ELR (cell line): Measurements from ENCODE around the gene BCL2L14.

Experiments
- DNase-seq: peaks from one replicate; pipeline ENCODE4 v3.0.0-alpha.2; 2015; ENCODE audit warnings: low read depth

The BCL2L14 gene

GRCh38 chr12:12070674-12071656 is at the start of gene BCL2L14:
TSS of gene BCL2L14 (plus strand) at chr12:12070939. CDS start at chr12:12079306, 8,367 bp downstream.
- DNase-seq = no peak

- DNase-seq = no peak
These were observed 48.3 kb upstream of the BCL2L14 start for GRCh38 chr12:12022306-12022936.

- no peak for DNase-seq
These were observed 47.3 kb upstream of the BCL2L14 start for GRCh38 chr12:12023456-12023855.

- no peak for DNase-seq
These were observed 45.6 kb upstream of the BCL2L14 start for GRCh38 chr12:12024911-12025682.

GRCh38 chr12:12025799-12026386 is 44.8 kb upstream of the BCL2L14 start:
- DNase-seq = no peak

GRCh38 chr12:12028668-12029402 is 41.9 kb upstream of the BCL2L14 start:
- DNase-seq = no peak

GRCh38 chr12:12029653-12030052 is 41.1 kb upstream of the BCL2L14 start:
- DNase-seq = no peak

GRCh38 chr12:12032260-12032791 is 38.4 kb upstream of the BCL2L14 start:
- no peak for DNase-seq

GRCh38 chr12:12032851-12033797 is 37.6 kb upstream of the BCL2L14 start:
- DNase-seq = peak; percentile 84

GRCh38 chr12:12033824-12034223 is 36.9 kb upstream of the BCL2L14 start:
- no peak for DNase-seq

GRCh38 chr12:12034344-12034743 is 36.4 kb upstream of the BCL2L14 start:
- no peak for DNase-seq

GRCh38 chr12:12035229-12035628 is 35.5 kb upstream of the BCL2L14 start:
- DNase-seq = no peak

- DNase-seq = no peak
These were observed 33.8 kb upstream of the BCL2L14 start for GRCh38 chr12:12036901-12037300.

GRCh38 chr12:12039897-12040296 is 30.8 kb upstream of the BCL2L14 start:
- no peak for DNase-seq

GRCh38 chr12:12046401-12046800 is 24.3 kb upstream of the BCL2L14 start:
- no peak for DNase-seq

- DNase-seq = no peak
These were observed 23.1 kb upstream of the BCL2L14 start for GRCh38 chr12:12047682-12048081.

GRCh38 chr12:12048266-12048665 is 22.5 kb upstream of the BCL2L14 start:
- DNase-seq = no peak

GRCh38 chr12:12048714-12049113 is 22.0 kb upstream of the BCL2L14 start:
- no peak for DNase-seq

- DNase-seq = no peak
These were observed 19.1 kb upstream of the BCL2L14 start for GRCh38 chr12:12051668-12052067.

GRCh38 chr12:12054993-12055392 is 15.7 kb upstream of the BCL2L14 start:
- no peak for DNase-seq
